Measurements from ENCODE around the gene RAE1.

Gene RAE1

DNA sequence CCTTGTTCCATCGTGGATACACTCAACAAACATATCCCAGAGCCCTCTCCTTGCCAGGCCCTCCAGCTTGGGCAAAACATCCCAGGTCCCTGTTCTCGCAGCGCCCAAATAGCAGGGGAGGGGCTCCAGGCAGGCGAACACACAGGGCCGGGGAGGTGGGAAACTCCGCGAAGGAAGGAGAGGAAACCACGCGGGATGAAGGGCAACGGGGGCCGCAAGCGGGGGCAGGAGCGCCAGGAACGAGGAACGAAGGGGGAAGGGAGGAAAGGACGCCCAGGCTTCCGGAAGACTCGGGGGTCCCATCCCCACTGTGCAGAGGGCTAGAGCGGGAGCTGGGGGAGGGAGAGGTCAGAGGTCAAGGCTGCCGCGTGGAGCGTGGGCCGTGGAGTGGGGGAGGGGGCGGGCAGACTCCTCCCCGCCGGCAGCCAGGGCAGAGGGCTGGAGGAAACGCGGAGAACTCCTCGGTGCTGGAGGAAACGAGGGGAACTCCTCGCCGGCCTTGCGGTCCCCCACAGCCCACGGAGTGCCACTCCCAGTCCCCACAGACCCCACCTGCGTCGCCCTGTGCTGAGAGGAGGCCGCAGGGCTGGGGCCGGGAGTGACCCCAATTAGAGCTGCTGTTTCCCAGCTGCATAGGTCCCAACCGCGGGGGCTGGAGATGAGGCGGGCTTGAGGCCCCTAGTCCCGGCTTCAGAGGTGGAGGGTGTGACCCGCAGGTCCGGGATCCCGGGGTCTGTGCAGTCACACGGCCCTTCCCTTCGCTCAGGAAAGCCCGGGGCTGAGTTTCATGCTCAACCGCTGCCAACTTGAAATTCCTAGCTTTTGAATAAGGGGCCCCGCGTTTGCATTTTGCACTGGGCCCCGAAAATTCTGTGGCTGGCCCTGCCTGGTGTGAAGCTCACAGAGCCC, 38.9 kb downstream of the RAE1 start:
- peak; percentile 75 for DNase-seq (ENCODE audit: low spot score)
- TF ChIP-seq, protein P1, sequence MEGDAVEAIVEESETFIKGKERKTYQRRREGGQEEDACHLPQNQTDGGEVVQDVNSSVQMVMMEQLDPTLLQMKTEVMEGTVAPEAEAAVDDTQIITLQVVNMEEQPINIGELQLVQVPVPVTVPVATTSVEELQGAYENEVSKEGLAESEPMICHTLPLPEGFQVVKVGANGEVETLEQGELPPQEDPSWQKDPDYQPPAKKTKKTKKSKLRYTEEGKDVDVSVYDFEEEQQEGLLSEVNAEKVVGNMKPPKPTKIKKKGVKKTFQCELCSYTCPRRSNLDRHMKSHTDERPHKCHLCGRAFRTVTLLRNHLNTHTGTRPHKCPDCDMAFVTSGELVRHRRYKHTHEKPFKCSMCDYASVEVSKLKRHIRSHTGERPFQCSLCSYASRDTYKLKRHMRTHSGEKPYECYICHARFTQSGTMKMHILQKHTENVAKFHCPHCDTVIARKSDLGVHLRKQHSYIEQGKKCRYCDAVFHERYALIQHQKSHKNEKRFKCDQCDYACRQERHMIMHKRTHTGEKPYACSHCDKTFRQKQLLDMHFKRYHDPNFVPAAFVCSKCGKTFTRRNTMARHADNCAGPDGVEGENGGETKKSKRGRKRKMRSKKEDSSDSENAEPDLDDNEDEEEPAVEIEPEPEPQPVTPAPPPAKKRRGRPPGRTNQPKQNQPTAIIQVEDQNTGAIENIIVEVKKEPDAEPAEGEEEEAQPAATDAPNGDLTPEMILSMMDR (IDR thresholded peaks at IDR 0.05; ENCODE audit: extremely low read depth, insufficient read depth, missing control alignments): no peak
- in situ Hi-C loops (cut with MboI; ENCODE audit: low pct_unique_long_range_greater_than_20kb, low sequenced_read_pairs, unreplicated experiment): loop anchor here (5.0 to 25.0 kb wide), 2 partner anchors 112 to 822 kb away; no protein-coding TSS in a partner anchor

GRCh38 chr20:57390604-57391438, 39.8 kb downstream of the RAE1 start, which contains the start of gene RBM38:
Gene RBM38 (plus strand): TSS chr20:57391396. CDS start chr20:57391582, 186 bp downstream.
- TF ChIP-seq, protein P1 (IDR thresholded peaks at IDR 0.05; ENCODE audit: extremely low read depth, insufficient read depth, missing control alignments): no peak
- in situ Hi-C loops (cut with MboI; ENCODE audit: low pct_unique_long_range_greater_than_20kb, low sequenced_read_pairs, unreplicated experiment): loop anchor here (25.0 kb wide), 1 partner anchor 821 kb away; no protein-coding TSS in a partner anchor
- peak; percentile 98 for DNase-seq (ENCODE audit: low spot score)

DNA sequence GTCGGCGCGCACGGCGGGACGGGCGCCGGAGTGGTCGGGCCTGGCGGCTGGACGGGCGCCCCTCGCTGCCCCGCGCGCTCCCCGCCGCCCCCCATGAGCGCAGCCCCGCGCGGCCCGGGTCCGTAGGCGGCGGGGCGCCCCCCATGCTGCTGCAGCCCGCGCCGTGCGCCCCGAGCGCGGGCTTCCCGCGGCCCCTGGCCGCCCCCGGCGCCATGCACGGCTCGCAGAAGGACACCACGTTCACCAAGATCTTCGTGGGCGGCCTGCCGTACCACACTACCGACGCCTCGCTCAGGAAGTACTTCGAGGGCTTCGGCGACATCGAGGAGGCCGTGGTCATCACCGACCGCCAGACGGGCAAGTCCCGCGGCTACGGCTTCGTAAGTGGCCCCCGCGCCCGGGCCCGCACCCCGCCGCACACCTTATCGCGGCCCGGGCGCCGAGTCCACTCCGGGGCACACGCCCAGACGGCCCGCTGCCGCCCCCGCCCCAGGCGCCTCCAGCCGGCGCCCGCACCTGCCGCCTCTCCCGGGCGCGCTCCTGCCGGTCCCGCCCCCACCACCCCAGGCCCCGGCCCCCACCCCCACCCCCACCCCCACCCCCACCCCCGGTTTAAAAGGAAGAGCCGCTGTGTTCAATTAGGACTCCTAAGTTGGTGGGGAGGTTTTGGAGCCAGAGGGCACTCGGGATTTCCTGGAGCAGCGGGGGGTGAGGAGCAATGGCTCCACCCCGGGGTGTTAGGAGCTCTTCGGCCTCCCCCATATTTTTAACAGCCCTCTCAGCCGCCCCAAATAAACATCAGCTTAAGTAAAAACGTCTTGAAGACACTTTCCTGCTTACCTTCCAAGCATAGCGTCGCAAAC, 40.6 kb downstream of the RAE1 start:
- in situ Hi-C loops (cut with MboI; ENCODE audit: low pct_unique_long_range_greater_than_20kb, low sequenced_read_pairs, unreplicated experiment): loop anchor here (25.0 kb wide), 1 partner anchor 821 kb away; no protein-coding TSS in a partner anchor
- TF ChIP-seq, protein P1 (IDR thresholded peaks at IDR 0.05; ENCODE audit: extremely low read depth, insufficient read depth, missing control alignments): no peak
- DNase-seq (ENCODE audit: low spot score): peak; percentile 49

- DNase-seq (ENCODE audit: low spot score): peak; percentile 59
- TF ChIP-seq, protein P1 (IDR thresholded peaks at IDR 0.05; ENCODE audit: extremely low read depth, insufficient read depth, missing control alignments): no peak
- in situ Hi-C loops (cut with MboI; ENCODE audit: low pct_unique_long_range_greater_than_20kb, low sequenced_read_pairs, unreplicated experiment): loop anchor here (25.0 kb wide), 1 partner anchor 820 kb away; no protein-coding TSS in a partner anchor
Observed at GRCh38 chr20:57392512-57393271, 41.6 kb downstream of the RAE1 start.

DNA sequence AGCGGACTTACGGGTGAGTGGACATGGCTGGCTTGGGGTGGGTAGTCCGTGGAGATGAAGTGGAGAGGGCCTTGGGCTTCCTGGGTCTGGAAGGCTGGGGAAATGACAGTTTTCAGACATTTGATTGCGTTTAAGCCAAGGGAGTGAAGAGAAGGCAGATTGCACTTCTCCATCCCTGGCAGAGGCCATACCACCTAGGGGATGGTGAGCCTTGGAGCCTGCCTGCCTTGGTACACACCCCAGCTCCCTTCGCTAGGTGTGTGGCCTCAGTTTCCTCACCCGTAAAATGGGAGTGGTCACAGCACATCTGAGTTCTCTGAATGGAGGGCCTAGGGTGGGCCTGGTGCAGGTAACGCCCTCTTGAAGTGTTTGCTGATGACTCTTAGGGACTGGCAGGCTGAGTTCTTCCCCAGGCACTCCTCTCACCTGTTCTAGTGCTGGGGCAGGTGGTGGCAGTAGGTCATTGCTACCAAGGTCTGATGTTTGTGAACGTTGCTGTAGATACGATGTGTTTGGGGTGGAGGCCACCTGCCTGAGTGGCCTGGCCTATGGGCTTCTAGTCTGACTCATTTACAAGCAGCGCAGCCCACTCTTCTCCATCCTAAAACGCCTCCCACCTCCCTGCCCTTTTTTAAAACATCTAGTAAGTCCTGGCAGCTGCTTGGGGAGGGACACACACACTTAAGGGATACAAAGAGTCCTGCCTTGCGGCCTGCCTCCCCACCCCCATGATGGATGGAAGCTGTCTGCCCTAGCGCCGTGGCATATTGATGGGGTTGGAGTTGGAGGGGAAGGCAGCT, 42.5 kb downstream of the RAE1 start:
- no peak for DNase-seq (ENCODE audit: low spot score)
- in situ Hi-C loops (cut with MboI; ENCODE audit: low pct_unique_long_range_greater_than_20kb, low sequenced_read_pairs, unreplicated experiment): loop anchor here (25.0 kb wide), 1 partner anchor 819 kb away; no protein-coding TSS in a partner anchor

More for the DNA sequence above, 42.5 kb downstream of the RAE1 start:
- TF ChIP-seq, protein P1 (IDR thresholded peaks at IDR 0.05; ENCODE audit: extremely low read depth, insufficient read depth, missing control alignments): no peak

Data from GM13977 (cell line).